H9 (cell line): ENCODE data around the gene ZNF383. TPM values are rescaled to one million over a fixed set of nuclear protein-coding genes. Genes with fewer than 3 reads are reported as not detected.

Experiments used
- DNase-seq: peaks from one replicate; pipeline ENCODE4 v3.0.0-alpha.2; 2017
- H2AFZ ChIP-seq: one replicate; pipeline ENCODE4 v1.6.1; 2013; ENCODE audit warnings: mild to moderate bottlenecking, low read length, control low read depth, moderate library complexity
- H2AK5ac ChIP-seq: 2 replicates; pipeline ENCODE4 v1.6.1; 2013; ENCODE audit warnings: low read length, control low read depth, mixed read lengths; ENCODE audit not compliant: insufficient read length
- H2BK120ac ChIP-seq: one replicate; pipeline ENCODE4 v1.6.1; 2013; ENCODE audit warnings: low read depth, mild to moderate bottlenecking, low read length, control low read depth, inconsistent platforms; ENCODE audit not compliant: poor library complexity, severe bottlenecking
- H2BK12ac ChIP-seq: 2 replicates; pipeline ENCODE4 v1.6.1; 2013; ENCODE audit warnings: low read length, control low read depth, mixed read lengths, low read depth; ENCODE audit not compliant: insufficient read length
- H2BK15ac ChIP-seq: 2 replicates; pipeline ENCODE4 v1.6.1; 2013; ENCODE audit warnings: low read depth, low read length, control low read depth
- H2BK20ac ChIP-seq: one replicate; pipeline ENCODE4 v1.6.1; 2013; ENCODE audit warnings: low read depth, mild to moderate bottlenecking, low read length, control low read depth, inconsistent platforms; ENCODE audit not compliant: poor library complexity, severe bottlenecking
- H2BK5ac ChIP-seq: 2 replicates; pipeline ENCODE4 v1.6.1; 2013; ENCODE audit warnings: low read length, control low read depth, mixed read lengths; ENCODE audit not compliant: insufficient read length
- H3K14ac ChIP-seq: 2 replicates; pipeline ENCODE4 v1.6.1; 2013; ENCODE audit warnings: low read length, control low read depth; ENCODE audit not compliant: insufficient read depth
- H3K18ac ChIP-seq: 2 replicates; pipeline ENCODE4 v1.6.1; 2013; ENCODE audit warnings: low read depth, mild to moderate bottlenecking, mixed read lengths, low read length, control low read depth; ENCODE audit not compliant: insufficient read length
- H3K23ac ChIP-seq: 2 replicates; pipeline ENCODE4 v1.6.1; 2013; ENCODE audit warnings: low read length, control low read depth, mixed read lengths, low read depth; ENCODE audit not compliant: insufficient read length
- H3K23me2 ChIP-seq: 2 replicates; pipeline ENCODE4 v1.6.1; 2013; ENCODE audit warnings: low read depth, mild to moderate bottlenecking, mixed read lengths, low read length, control low read depth; ENCODE audit not compliant: insufficient read length, poor library complexity, severe bottlenecking
- H3K27ac ChIP-seq: 2 replicates; pipeline ENCODE4 v1.5.1; 2013; ENCODE audit warnings: low read length, control low read depth, mixed read lengths, low read depth; ENCODE audit not compliant: insufficient read length
- H3K27me3 ChIP-seq: 2 replicates; pipeline ENCODE4 v1.6.1; 2013; ENCODE audit warnings: low read length, control low read depth, inconsistent platforms; ENCODE audit not compliant: insufficient read depth
- H3K4ac ChIP-seq: 2 replicates; pipeline ENCODE4 v1.6.1; 2013; ENCODE audit warnings: low read depth, mild to moderate bottlenecking, control low read depth, inconsistent platforms, low read length, moderate library complexity
- H3K4me1 ChIP-seq: 2 replicates; pipeline ENCODE4 v1.6.1; 2013; ENCODE audit warnings: low read length, control low read depth, inconsistent platforms; ENCODE audit not compliant: insufficient read depth
- H3K4me2 ChIP-seq: 2 replicates; pipeline ENCODE4 v1.6.1; 2013; ENCODE audit warnings: low read length, control low read depth, mixed read lengths; ENCODE audit not compliant: insufficient read length, insufficient read depth
- H3K56ac ChIP-seq: 2 replicates; pipeline ENCODE4 v1.6.1; 2013; ENCODE audit warnings: low read depth, mild to moderate bottlenecking, mixed read lengths, low read length, control low read depth; ENCODE audit not compliant: insufficient read length
- H3K79me1 ChIP-seq: 2 replicates; pipeline ENCODE4 v1.6.1; 2013; ENCODE audit warnings: low read depth, mild to moderate bottlenecking, moderate library complexity, low read length, control low read depth, inconsistent platforms; ENCODE audit not compliant: insufficient read depth, poor library complexity, severe bottlenecking
- H3K79me2 ChIP-seq: 2 replicates; pipeline ENCODE4 v1.6.1; 2013; ENCODE audit warnings: low read length, control low read depth, inconsistent platforms; ENCODE audit not compliant: insufficient read depth
- H3K9ac ChIP-seq: 2 replicates; pipeline ENCODE4 v1.6.1; 2013; ENCODE audit warnings: low read length, control low read depth, mixed read lengths; ENCODE audit not compliant: insufficient read length; ENCODE audit errors: extremely low read depth
- H3K9me3 ChIP-seq: one replicate; pipeline ENCODE4 v1.6.1; 2013; ENCODE audit warnings: low read depth, low read length, inconsistent platforms; ENCODE audit not compliant: control insufficient read depth
- H3T11ph ChIP-seq: one replicate; pipeline ENCODE4 v1.6.1; 2013; ENCODE audit warnings: mild to moderate bottlenecking, low read length, control low read depth, inconsistent platforms
- H4K20me1 ChIP-seq: one replicate; pipeline ENCODE4 v1.6.1; 2013; ENCODE audit not compliant: control insufficient read depth, insufficient read length, insufficient read depth
- H4K5ac ChIP-seq: 2 replicates; pipeline ENCODE4 v1.6.1; 2013; ENCODE audit warnings: low read depth, mild to moderate bottlenecking, mixed read lengths, low read length, control low read depth; ENCODE audit not compliant: insufficient read length
- H4K8ac ChIP-seq: replicated peaks from 2 replicates; pipeline ENCODE4 v1.6.1; 2013; ENCODE audit warnings: low read length, control low read depth, mixed read lengths, low read depth; ENCODE audit not compliant: insufficient read length
- H4K91ac ChIP-seq: 2 replicates; pipeline ENCODE4 v1.6.1; 2013; ENCODE audit warnings: low read depth, mild to moderate bottlenecking, moderate library complexity, mixed read lengths, low read length, control low read depth; ENCODE audit not compliant: insufficient read length
- H3K27ac Mint-ChIP-seq, 3 experiments: 2 replicates in 2 of 3; 3 replicates in 1 of 3; pipeline ENCODE4 v1.8.0; 2020 to 2021; ENCODE audit warnings: mixed read lengths in 3 of 3, mild to moderate bottlenecking in 1 of 3, moderate library complexity in 1 of 3
- H3K27me3 Mint-ChIP-seq: 2 replicates; pipeline ENCODE4 v1.8.0; 2021; ENCODE audit warnings: low read depth, mild to moderate bottlenecking, moderate library complexity, mixed read lengths
- H3K36me3 Mint-ChIP-seq, 3 experiments: 2 replicates in 2 of 3; 3 replicates in 1 of 3; pipeline ENCODE4 v1.8.0; 2020 to 2021; ENCODE audit warnings: low read depth in 3 of 3, mixed read lengths in 3 of 3; ENCODE audit not compliant: insufficient read depth in 1 of 3
- H3K4me1 Mint-ChIP-seq, 2 experiments: 2 replicates each; pipeline ENCODE4 v1.8.0; 2020; ENCODE audit warnings: mixed read lengths in 2 of 2
- H3K4me3 Mint-ChIP-seq, 2 experiments: 2 replicates in 1 of 2; 3 replicates in 1 of 2; pipeline ENCODE4 v1.8.0; 2020 to 2021; ENCODE audit warnings: mild to moderate bottlenecking in 2 of 2, mixed read lengths in 2 of 2, moderate library complexity in 1 of 2
- H3K9me3 Mint-ChIP-seq, 2 experiments: 2 replicates in 1 of 2; 3 replicates in 1 of 2; pipeline ENCODE4 v1.8.0; 2020; ENCODE audit warnings: mild to moderate bottlenecking in 2 of 2, mixed read lengths in 2 of 2, moderate library complexity in 1 of 2
- CTCF ChIP-seq: fragments of 200-600 bp; sonication (generic); conservative IDR thresholded peaks from 3 replicates; pipeline ENCODE4 v1.8.0; 2021; ENCODE audit warnings: antibody characterized with exemption, mild to moderate bottlenecking
- WGBS: extraction: QIAGEN DNeasy Blood & Tissue Kit; methylation state at CpG from one replicate; pipeline ENCODE4 v1.1.7; 2013; ENCODE audit warnings: missing lambda C conversion rate, low lambda C conversion rate, mixed read lengths; ENCODE audit not compliant: insufficient read length; ENCODE audit errors: extremely low coverage; 5-methylcytosine and 5-hydroxymethylcytosine counted together
- total RNA-seq: library from RNA; stranded (reverse); gene quantifications from 2 replicates; pipeline ENCODE4 v1.2.1, GENCODE V29; 2021

The ZNF383 gene
- total RNA-seq, 1 experiment from 2014 or later = 5.7 TPM

- Histone ChIP-seq H2BK20ac (no peak overlapping the region), H2BK5ac (no peak overlapping the region), H3K18ac (no peak overlapping the region), H3K23me2 (no peaks in the 10 kb centered on the region), H2BK120ac (no peak overlapping the region), H3K27me3 (no peaks in the 10 kb centered on the region), H3K14ac (no peak overlapping the region), H4K5ac (no peak overlapping the region), H3T11ph (no peak overlapping the region), H2BK12ac (no peak overlapping the region), H3K4me1 (no peaks in the 10 kb centered on the region), H2AK5ac (no peak overlapping the region), H4K91ac (no peak overlapping the region), H3K4ac (no peak overlapping the region), H3K23ac (no peak overlapping the region), H2AFZ (no peak overlapping the region), H3K9ac (no peak overlapping the region), H3K56ac (no peak overlapping the region), H4K20me1 (no peaks in the 10 kb centered on the region), H3K27ac (no peak overlapping the region), H3K79me2 (no peaks in the 10 kb centered on the region), H4K8ac (no peak overlapping the region), H3K79me1 (no peaks in the 10 kb centered on the region), H2BK15ac (no peak overlapping the region), H3K4me2 (no peak overlapping the region), H3K9me3 (no peaks in the 10 kb centered on the region)
- DNase-seq = no peak
- no peaks in the 10 kb centered on the region for H3K4me1 Mint-ChIP-seq
- H3K27me3 Mint-ChIP-seq = no peaks in the 10 kb centered on the region
- H3K27ac Mint-ChIP-seq = no peak overlapping the region
- no peak for TF ChIP-seq CTCF
- peaks cover 30 to 51% of the 10 kb centered on the region in 2 experiments for H3K9me3 Mint-ChIP-seq
- no peak overlapping the region for H3K4me3 Mint-ChIP-seq
- H3K36me3 Mint-ChIP-seq = peaks cover 32 to 52% (median 49%) of the 10 kb centered on the region in 3 experiments
- WGBS = no CpG with 5 or more reads among the region's 2 CpGs
These were observed 20.2 kb upstream of the ZNF383 start for GRCh38 chr19:37197768-37198167.
